GM12801 (cell line): ENCODE data around the gene STX16.

Experiments used
- TF ChIP-seq, protein P1 (sequence below): IDR thresholded peaks from one replicate; pipeline ENCODE4 v1.5.1; 2011; ENCODE audit warnings: control low read depth; ENCODE audit not compliant: insufficient read length; ENCODE audit errors: extremely low read depth

The STX16 gene

DNA sequence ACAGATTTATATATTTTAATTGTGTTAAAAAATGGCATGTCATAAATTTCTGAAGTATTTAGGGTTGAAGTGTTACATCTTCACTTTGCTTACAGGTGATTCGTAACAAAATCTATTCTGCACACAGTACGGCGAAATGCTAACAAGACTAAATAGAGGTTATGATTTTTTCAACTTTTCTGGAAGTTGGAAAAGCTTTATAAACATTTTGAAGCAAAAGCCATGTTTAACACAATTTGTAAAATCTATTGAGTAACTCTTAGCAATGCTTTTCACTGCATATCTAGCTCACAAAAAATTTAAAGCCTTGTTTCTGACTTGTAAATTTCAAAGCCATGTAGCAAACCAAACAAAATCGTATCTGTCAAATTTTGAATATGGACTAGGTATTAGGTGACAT lies 3.3 kb downstream of the STX16 start:
- TF ChIP-seq, protein P1, sequence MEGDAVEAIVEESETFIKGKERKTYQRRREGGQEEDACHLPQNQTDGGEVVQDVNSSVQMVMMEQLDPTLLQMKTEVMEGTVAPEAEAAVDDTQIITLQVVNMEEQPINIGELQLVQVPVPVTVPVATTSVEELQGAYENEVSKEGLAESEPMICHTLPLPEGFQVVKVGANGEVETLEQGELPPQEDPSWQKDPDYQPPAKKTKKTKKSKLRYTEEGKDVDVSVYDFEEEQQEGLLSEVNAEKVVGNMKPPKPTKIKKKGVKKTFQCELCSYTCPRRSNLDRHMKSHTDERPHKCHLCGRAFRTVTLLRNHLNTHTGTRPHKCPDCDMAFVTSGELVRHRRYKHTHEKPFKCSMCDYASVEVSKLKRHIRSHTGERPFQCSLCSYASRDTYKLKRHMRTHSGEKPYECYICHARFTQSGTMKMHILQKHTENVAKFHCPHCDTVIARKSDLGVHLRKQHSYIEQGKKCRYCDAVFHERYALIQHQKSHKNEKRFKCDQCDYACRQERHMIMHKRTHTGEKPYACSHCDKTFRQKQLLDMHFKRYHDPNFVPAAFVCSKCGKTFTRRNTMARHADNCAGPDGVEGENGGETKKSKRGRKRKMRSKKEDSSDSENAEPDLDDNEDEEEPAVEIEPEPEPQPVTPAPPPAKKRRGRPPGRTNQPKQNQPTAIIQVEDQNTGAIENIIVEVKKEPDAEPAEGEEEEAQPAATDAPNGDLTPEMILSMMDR: no peak

DNA sequence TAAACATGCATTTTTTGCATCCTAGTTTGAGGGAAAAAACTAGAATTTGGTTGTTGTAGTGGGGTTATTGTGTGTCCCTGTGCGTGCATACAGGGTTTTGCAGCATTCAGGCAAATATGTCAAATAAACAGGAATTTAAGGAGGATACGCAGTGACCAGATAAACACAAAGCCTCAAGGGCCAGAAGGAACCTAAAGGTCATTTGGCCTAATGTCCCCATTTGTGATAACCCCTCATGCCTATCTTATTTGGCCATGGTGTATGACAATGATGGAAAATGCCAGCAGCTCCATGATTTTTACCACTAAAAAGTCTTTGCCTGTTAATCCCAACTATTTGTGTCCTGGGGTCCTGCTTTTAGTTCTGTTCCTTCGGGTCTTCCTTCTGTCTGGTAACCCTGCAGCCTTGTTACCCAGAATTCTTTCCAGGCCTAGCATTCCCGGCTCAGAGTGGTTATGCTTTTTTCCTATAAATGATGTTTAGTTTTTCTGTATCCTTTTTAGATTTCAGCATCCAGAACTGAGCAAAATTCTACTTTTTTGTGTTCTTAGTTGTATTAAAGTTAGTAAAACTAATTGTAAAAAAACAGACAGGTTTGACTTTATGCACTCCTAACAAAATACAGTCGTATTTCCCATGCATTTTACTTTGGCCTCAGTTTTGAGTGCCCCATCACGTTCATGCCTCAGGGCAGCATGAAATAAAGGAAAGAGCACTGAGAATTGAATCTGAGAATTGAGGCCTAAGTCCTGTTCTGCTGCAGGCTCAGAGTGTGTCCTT lies 4.4 kb downstream of the STX16 start:
- TF ChIP-seq, protein P1: no peak

DNA sequence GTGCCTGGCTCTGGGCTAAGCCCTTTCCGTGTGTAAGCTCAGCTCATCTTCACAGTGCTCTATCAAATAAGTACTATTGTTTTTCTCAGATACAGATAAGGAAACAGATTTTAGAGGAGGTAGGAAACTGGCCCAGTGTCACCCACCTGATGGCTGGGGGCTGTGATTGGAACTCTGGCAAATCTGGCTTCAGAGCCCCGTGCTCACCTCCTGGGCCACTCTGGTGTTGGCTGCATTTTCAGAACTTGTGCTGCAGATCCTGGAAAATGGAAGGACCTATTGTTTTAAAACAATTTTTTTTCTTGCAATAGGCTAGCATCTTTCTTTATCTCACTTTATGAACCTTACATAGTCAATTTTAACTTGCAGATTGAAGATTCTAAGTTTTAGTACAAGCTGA lies 5.7 kb downstream of the STX16 start:
- TF ChIP-seq, protein P1: no peak

DNA sequence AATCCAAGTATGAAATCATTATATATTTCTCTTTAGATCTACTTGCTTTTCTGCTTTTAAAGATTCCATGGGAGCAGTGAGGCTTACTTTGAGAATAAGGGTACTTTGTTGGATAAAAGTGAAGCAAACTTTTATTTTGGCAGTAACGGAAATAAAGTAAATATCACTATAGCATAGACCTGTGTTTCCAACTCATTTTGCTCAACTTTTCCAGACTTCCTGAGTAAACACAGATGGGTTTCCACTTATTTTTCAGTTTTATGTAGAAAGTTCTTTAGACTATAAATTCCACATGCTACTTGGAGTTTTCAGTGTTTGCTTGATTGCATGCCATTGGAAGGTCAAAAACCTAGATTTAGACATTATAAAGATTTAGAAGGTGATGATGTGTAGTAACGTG lies 6.2 kb downstream of the STX16 start:
- TF ChIP-seq, protein P1: no peak

DNA sequence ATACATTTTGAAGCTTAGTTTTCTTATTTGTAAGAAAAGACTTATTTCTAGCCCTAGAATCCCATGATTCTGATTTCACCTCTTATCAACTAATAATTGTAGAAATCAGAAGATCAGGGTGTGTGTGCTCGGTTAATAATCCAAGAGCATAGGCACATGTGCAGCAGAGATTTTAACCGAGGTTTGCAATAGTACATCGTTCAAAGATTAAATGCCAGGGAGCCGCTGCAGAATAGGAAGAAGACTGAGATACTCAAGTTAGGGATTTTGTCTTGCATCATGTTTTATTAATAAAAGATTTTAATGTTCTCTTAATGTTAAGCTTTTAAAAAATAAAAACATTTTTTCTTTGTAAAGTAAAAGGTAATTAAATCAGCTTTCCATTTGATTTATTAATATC lies 6.9 kb downstream of the STX16 start:
- TF ChIP-seq, protein P1: no peak

DNA sequence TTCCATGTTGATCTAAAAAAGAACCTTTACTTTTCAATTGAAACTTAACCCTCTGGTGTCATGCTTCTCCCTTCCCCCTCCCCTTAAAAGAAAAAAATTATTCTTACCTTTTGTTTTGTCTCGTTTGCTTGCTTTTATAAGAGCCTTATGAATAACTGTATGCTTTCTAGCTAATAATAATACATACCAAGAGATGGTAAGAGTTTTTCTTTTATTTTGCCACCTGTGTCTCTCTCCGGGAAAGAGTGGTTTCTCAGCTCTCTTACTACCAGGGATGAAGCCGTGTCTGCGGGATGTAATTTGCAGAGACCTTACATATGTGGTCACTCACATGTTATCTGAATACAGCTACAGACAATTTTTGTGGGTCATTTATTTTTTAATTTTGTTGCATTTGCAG lies 7.7 kb downstream of the STX16 start:
- TF ChIP-seq, protein P1: no peak

DNA sequence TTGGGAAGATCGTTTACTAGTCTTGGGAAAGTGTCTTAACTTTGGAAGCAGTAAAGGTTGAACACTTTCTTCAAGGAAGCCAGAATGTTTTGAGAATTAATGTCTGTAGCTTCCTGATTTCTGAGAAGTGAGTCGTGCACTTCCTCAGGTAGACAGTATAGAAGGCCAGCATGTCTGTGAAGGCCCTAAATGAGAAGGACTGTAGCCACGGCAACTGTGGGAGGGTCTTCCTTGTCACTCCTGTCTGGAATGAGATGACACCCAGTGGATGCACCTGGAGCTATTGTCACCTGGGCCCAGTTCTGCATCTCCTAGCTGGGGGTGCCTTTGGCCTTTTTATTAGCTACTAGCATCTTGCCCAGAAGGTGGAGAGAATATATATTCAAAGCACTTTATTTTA lies 8.8 kb downstream of the STX16 start:
- TF ChIP-seq, protein P1: no peak
